GM23248 (cell line): ENCODE measurements around the gene EIF1. TPM values are rescaled to one million over a fixed set of nuclear protein-coding genes. Genes with fewer than 3 reads are reported as not detected.
"Not testable (repeated sequence)": the region's sequence is repeated elsewhere in the genome, so short reads cannot be mapped to it uniquely, and the experiment has no call there.

Source experiments
- DNase-seq: peaks from one replicate; pipeline ENCODE4 v3.0.0-alpha.2; 2015
- H2AFZ ChIP-seq: fragments of 200-600 bp; sonication (generic); 2 replicates; pipeline ENCODE4 v1.6.1; 2016; ENCODE audit warnings: antibody characterized with exemption
- H3F3A ChIP-seq: fragments of 200-600 bp; sonication (generic); 2 replicates; pipeline ENCODE4 v1.6.1; 2016; ENCODE audit warnings: mild to moderate bottlenecking, antibody characterized with exemption, mixed run types; ENCODE audit not compliant: insufficient read depth
- H3K27ac ChIP-seq: fragments of 200-600 bp; sonication (generic); 2 replicates; pipeline ENCODE4 v1.5.1; 2016; ENCODE audit warnings: mild to moderate bottlenecking
- H3K27me3 ChIP-seq: fragments of 200-600 bp; sonication (generic); replicated peaks from 2 replicates; pipeline ENCODE4 v1.6.1; 2016; ENCODE audit warnings: mild to moderate bottlenecking; ENCODE audit not compliant: insufficient read depth
- H3K36me3 ChIP-seq: fragments of 200-600 bp; sonication (generic); 2 replicates; pipeline ENCODE4 v1.6.1; 2016; ENCODE audit warnings: low read depth, mild to moderate bottlenecking
- H3K4me1 ChIP-seq: fragments of 200-600 bp; sonication (generic); 2 replicates; pipeline ENCODE4 v1.6.1; 2016; ENCODE audit warnings: mild to moderate bottlenecking; ENCODE audit not compliant: insufficient read depth
- H3K4me2 ChIP-seq: fragments of 200-600 bp; sonication (generic); one replicate; pipeline ENCODE4 v1.6.1; 2016; ENCODE audit warnings: mild to moderate bottlenecking; ENCODE audit not compliant: unreplicated experiment
- H3K4me3 ChIP-seq: fragments of 200-600 bp; sonication (generic); 2 replicates; pipeline ENCODE4 v1.5.1; 2016; ENCODE audit warnings: mild to moderate bottlenecking
- H3K79me2 ChIP-seq: fragments of 200-600 bp; sonication (generic); 2 replicates; pipeline ENCODE4 v1.6.1; 2016; ENCODE audit warnings: mild to moderate bottlenecking; ENCODE audit not compliant: insufficient read depth
- H3K9ac ChIP-seq: fragments of 200-600 bp; sonication (generic); 2 replicates; pipeline ENCODE4 v1.6.1; 2016; ENCODE audit warnings: mild to moderate bottlenecking
- H3K9me2 ChIP-seq: fragments of 200-600 bp; sonication (generic); 2 replicates; pipeline ENCODE4 v1.6.1; 2016; ENCODE audit warnings: mixed run types, mild to moderate bottlenecking, moderate library complexity; ENCODE audit not compliant: insufficient read depth
- H3K9me3 ChIP-seq: fragments of 200-600 bp; sonication (generic); one replicate; pipeline ENCODE4 v1.6.1; 2017; ENCODE audit warnings: low read depth
- H4K20me1 ChIP-seq: fragments of 200-600 bp; sonication (generic); 2 replicates; pipeline ENCODE4 v1.6.0; 2016; ENCODE audit not compliant: insufficient read depth
- EZH2 ChIP-seq: fragments of 200-600 bp; sonication (generic); IDR thresholded peaks from 2 replicates; pipeline ENCODE4 v1.6.1; 2018; ENCODE audit warnings: antibody characterized with exemption, mild to moderate bottlenecking; ENCODE audit not compliant: insufficient read depth, poor library complexity, severe bottlenecking
- EZH2phosphoT487 ChIP-seq: fragments of 200-600 bp; sonication (generic); IDR thresholded peaks from 2 replicates; pipeline ENCODE4 v1.6.1; 2018; ENCODE audit warnings: antibody characterized with exemption, moderate library complexity, mild to moderate bottlenecking, low read depth; ENCODE audit not compliant: insufficient read depth
- WGBS, 2 experiments: methylation state at CpG; one replicate each; pipeline ENCODE4 v1.1.6; 2015 to 2017; ENCODE audit warnings: low lambda C conversion rate in 2 of 2, low coverage in 1 of 2; ENCODE audit errors: missing lambda C conversion rate in 2 of 2; 5-methylcytosine and 5-hydroxymethylcytosine counted together
- in situ Hi-C: fragments of 300-500 bp; cut with MboI; formaldehyde crosslinking; loops from 2 replicates; pipeline ENCODE4 v1.15.0; 2020
- polyA plus RNA-seq: library from polyadenylated mRNA; unstranded; fragments of >200 nt; fragmentation: Nextera tagmentation; extraction: Ambion mirVana; gene quantifications from 2 replicates; pipeline ENCODE4 v1.2.1, GENCODE V29; 2016
- total RNA-seq: library from RNA; depleted of rRNA; stranded (reverse); fragments of >200 nt; shearing (Covaris generic); gene quantifications from 2 replicates; pipeline ENCODE4 v1.2.3, GENCODE V29; 2014

EIF1 gene
- total and polyA plus RNA-seq, 2 experiments from 2014 or later: 98.1 to 1,585 TPM

DNA sequence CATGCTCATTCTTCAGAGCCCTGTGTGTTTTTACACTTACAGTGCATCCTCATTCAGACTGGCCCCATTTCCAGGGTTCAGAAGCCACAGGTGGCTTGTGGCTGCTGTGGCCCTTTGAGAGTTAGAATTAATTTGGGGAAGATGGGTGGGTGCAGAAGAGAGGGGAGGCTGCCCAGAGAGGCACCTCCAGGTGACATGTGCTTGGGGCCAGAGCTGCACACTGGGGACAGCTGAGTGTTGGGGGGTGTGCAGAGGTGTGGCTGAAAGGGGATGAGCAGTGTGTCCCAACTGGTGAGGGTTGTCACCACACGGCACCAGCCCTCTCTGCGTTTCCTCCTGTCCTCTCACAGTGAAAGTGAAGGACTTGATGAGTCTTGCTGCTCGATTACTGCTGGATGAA lies 6.9 kb upstream of the EIF1 start:
- Histone ChIP-seq H3F3A (peaks cover 13% of the 10 kb centered on the region), H3K9ac (no peak overlapping the region), H3K27me3 (no peaks in the 10 kb centered on the region), H3K79me2 (no peaks in the 10 kb centered on the region), H3K4me2 (no peak overlapping the region), H3K4me1 (peaks cover 16% of the 10 kb centered on the region), H3K9me2 (no peaks in the 10 kb centered on the region), H3K36me3 (no peaks in the 10 kb centered on the region), H3K4me3 (no peak overlapping the region), H2AFZ (no peak overlapping the region), H3K9me3 (no peaks in the 10 kb centered on the region), H3K27ac (no peak overlapping the region), H4K20me1 (no peaks in the 10 kb centered on the region)
- DNase-seq: no peak
- WGBS, 2 experiments: 79 to 92% methylated on average over 3 of the region's 3 CpGs
- TF ChIP-seq EZH2 (no peak), EZH2phosphoT487 (no peak)
- in situ Hi-C loops: no loop called here

DNA sequence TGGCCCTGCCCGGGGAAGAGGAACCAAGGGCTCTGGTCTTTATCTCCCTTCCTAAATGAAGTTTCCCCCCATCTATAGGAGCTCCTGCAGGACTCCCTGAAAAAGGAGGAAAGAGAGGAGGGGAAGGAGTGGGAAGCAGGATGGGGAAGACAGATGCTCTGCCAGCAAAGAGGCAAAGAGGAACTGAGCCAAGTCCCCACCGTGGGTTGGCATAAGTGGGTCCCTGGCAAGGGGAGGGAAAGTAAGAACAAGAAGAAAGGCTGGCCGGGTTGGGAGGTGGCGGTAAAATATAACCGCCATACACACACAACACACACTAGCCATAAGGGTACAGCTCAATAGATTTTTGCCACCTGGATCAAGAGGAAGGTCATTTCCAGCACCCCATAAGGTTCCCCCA lies 6.1 kb upstream of the EIF1 start:
- H3K27me3 ChIP-seq: no peaks in the 10 kb centered on the region
- no peaks in the 10 kb centered on the region for H3K36me3 ChIP-seq
- H3F3A ChIP-seq: peaks cover 13% of the 10 kb centered on the region
- no peak overlapping the region for H3K27ac ChIP-seq
- no peak for DNase-seq
- H4K20me1 ChIP-seq: no peaks in the 10 kb centered on the region
- H3K9me3 ChIP-seq: no peaks in the 10 kb centered on the region
- H3K9ac ChIP-seq: no peak overlapping the region
- H3K4me1 ChIP-seq: peaks cover 17% of the 10 kb centered on the region
- H3K9me2 ChIP-seq: no peaks in the 10 kb centered on the region
- H3K4me3 ChIP-seq: no peak overlapping the region
- in situ Hi-C loops: no loop called here
- whole genome bisulfite sequencing, 2 experiments: 69 to 79% methylated on average over 5 of the region's 5 CpGs
- no peaks in the 10 kb centered on the region for H3K79me2 ChIP-seq
- TF ChIP-seq EZH2phosphoT487 (no peak), EZH2 (no peak)
- no peak overlapping the region for H2AFZ ChIP-seq
- H3K4me2 ChIP-seq: no peak overlapping the region

DNA sequence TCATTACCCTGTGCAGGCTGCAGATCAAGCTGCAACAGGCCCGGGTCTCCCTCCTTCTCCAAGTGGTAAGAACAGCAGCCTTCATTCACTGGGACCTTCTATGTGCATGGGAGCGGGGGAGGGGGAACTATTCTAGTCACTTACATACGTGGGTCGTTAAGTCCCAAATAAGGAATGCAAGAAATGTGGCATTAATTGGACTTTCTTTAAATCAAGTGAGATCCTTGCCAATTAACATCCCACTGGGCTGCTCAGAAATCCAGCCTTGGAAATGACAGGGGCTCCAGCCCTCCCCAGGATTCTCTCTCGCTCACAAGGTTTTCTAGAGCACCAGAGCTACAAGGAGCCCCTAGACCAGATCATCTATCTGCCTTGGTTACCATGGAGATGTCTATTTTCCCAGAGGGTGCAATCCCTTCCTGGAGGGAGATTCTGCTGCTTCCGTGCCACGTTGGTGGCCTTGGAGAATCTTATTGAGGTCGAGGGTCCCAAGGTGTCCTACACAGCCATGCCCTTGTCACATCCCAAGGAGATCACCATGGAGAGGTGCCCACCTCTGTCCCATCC lies 5.2 kb upstream of the EIF1 start:
- Histone ChIP-seq H3K4me1 (peaks cover 17% of the 10 kb centered on the region), H3K9ac (no peak overlapping the region), H3K4me2 (no peak overlapping the region), H3K9me3 (no peaks in the 10 kb centered on the region), H3K27ac (no peak overlapping the region), H4K20me1 (no peaks in the 10 kb centered on the region), H3K79me2 (no peaks in the 10 kb centered on the region), H3K27me3 (no peaks in the 10 kb centered on the region), H3F3A (peaks cover 16% of the 10 kb centered on the region), H3K9me2 (no peaks in the 10 kb centered on the region), H3K4me3 (no peak overlapping the region), H3K36me3 (no peaks in the 10 kb centered on the region), H2AFZ (no peak overlapping the region)
- WGBS, 2 experiments: 36 to 38% methylated on average over 8 of the region's 8 CpGs
- TF ChIP-seq EZH2phosphoT487 (no peak), EZH2 (no peak)
- no peak for DNase-seq
- in situ Hi-C loops: no loop called here

GRCh38 chr17:41684035-41684434 lies 4.7 kb upstream of the EIF1 start:
- TF ChIP-seq EZH2phosphoT487 (no peak), EZH2 (no peak)

GRCh38 chr17:41685753-41686152 lies 2.9 kb upstream of the EIF1 start:
- H3K9me2 ChIP-seq, H3K9ac ChIP-seq, H3K9me3 ChIP-seq, H2AFZ ChIP-seq, DNase-seq, H3K4me3 ChIP-seq, in situ Hi-C loops, H3K27ac ChIP-seq, H3K27me3 ChIP-seq, H4K20me1 ChIP-seq, H3K4me2 ChIP-seq: not testable (repeated sequence)
- Histone ChIP-seq H3K4me1 (peaks cover 10% of the 10 kb centered on the region; the same call in 1 of the 2 replicates), H3K79me2 (peaks cover 14% of the 10 kb centered on the region), H3K36me3 (peaks cover 14% of the 10 kb centered on the region), H3F3A (peaks cover 20% of the 10 kb centered on the region)
- WGBS, 2 experiments: 84% methylated on average over 13 of the region's 13 CpGs

More at GRCh38 chr17:41684035-41684434, 4.7 kb upstream of the EIF1 start:
- Histone ChIP-seq H3K9me2 (no peaks in the 10 kb centered on the region), H4K20me1 (no peaks in the 10 kb centered on the region), H3K4me1 (peaks cover 12% of the 10 kb centered on the region), H3K4me2 (no peak overlapping the region), H2AFZ (no peak overlapping the region), H3K79me2 (no peaks in the 10 kb centered on the region), H3K27ac (no peak overlapping the region), H3K36me3 (no peaks in the 10 kb centered on the region), H3K9me3 (no peaks in the 10 kb centered on the region), H3K27me3 (no peaks in the 10 kb centered on the region), H3K9ac (no peak overlapping the region), H3K4me3 (no peak overlapping the region), H3F3A (peaks cover 11% of the 10 kb centered on the region; the same call in 1 of the 2 replicates)
- in situ Hi-C loops: no loop called here
- 42 to 51% methylated on average over 4 of the region's 4 CpGs for WGBS, 2 experiments
- DNase-seq: no peak
